ENCODE data around the gene DUSP5. TPM values are rescaled to one million over a fixed set of nuclear protein-coding genes. Genes with fewer than 3 reads are reported as not detected.

The DUSP5 gene
- total RNA-seq, 4 donors from 2014 or later = 6.2 to 16.0 (median 6.6) TPM

- H3K36me3 ChIP-seq = no peaks in the 10 kb centered on the region
- no peak overlapping the region for H3K27ac ChIP-seq
- no peaks in the 10 kb centered on the region for H3K27me3 ChIP-seq
- TF ChIP-seq CTCF (IDR thresholded peaks at IDR 0.05) (no peak), EP300 (IDR thresholded peaks at IDR 0.05; ENCODE audit: low read depth) (no peak), POLR2AphosphoS5 (IDR thresholded peaks at IDR 0.05) (no peak), POLR2A (IDR thresholded peaks at IDR 0.05) (no peak)
- in situ Hi-C loops (cut with MboI; ENCODE audit: low pct_ligation_motif_present in 1 of 4, low pct_unique_long_range_greater_than_20kb in 1 of 4, low sequenced_read_pairs in 3 of 4) (loop anchor here in 2 of 4 donors (10.0 to 25.0 kb wide), 3 partner anchors 419 to 669 kb away; no protein-coding TSS in a partner anchor), intact Hi-C loops (cut with DNase I; ENCODE audit: low total_unique reads) (no loop called here)
- peaks cover 0 to 8% (median 2%) of the 10 kb centered on the region in 4 donors for H3K4me1 ChIP-seq
- no peaks in the 10 kb centered on the region for H3K9me3 ChIP-seq
- peak; percentile 23 for DNase-seq
- H3K4me3 ChIP-seq = no peak overlapping the region
- 44% methylated on average over 1 of the region's 1 CpG; no CpG with 5 or more reads in 1 of the 2 donors for WGBS, 2 donors (ENCODE audit: low coverage in 1 of 2)
Observed at GRCh38 chr10:110556296-110556695, 58.6 kb downstream of the DUSP5 start.

GRCh38 chr10:110556969-110557601, 59.4 kb downstream of the DUSP5 start:
- intact Hi-C loops (cut with DNase I; ENCODE audit: low total_unique reads) = no loop called here
- Histone ChIP-seq H3K27ac (no peak overlapping the region), H3K9me3 (no peaks in the 10 kb centered on the region), H3K36me3 (no peaks in the 10 kb centered on the region), H3K4me1 (peaks cover 0 to 8% (median 2%) of the 10 kb centered on the region in 4 donors), H3K27me3 (no peaks in the 10 kb centered on the region), H3K4me3 (no peak overlapping the region)
- 47 to 68% methylated on average over 5 to 9 of the region's 9 CpGs for WGBS, 2 donors (ENCODE audit: low coverage in 1 of 2)
- DNase-seq = peak; percentile 40
- in situ Hi-C loops (cut with MboI; ENCODE audit: low pct_ligation_motif_present in 1 of 4, low pct_unique_long_range_greater_than_20kb in 1 of 4, low sequenced_read_pairs in 3 of 4) = loop anchor here in 2 of 4 donors (10.0 to 25.0 kb wide), 3 partner anchors 420 to 670 kb away; no protein-coding TSS in a partner anchor
- TF ChIP-seq CTCF (IDR thresholded peaks at IDR 0.05) (peak; percentile 25 to 52 (median 48)), POLR2AphosphoS5 (IDR thresholded peaks at IDR 0.05) (no peak)

- in situ Hi-C loops (cut with MboI; ENCODE audit: low pct_ligation_motif_present in 1 of 4, low pct_unique_long_range_greater_than_20kb in 1 of 4, low sequenced_read_pairs in 3 of 4) = loop anchor here in 2 of 4 donors (10.0 to 25.0 kb wide), 3 partner anchors 421 to 671 kb away; no protein-coding TSS in a partner anchor
- WGBS, 2 donors (ENCODE audit: low coverage in 1 of 2) = 91 to 93% methylated on average over 3 of the region's 3 CpGs
- H3K9me3 ChIP-seq = no peaks in the 10 kb centered on the region
- H3K27me3 ChIP-seq = no peaks in the 10 kb centered on the region
- no peak overlapping the region for H3K27ac ChIP-seq
- TF ChIP-seq CTCF (IDR thresholded peaks at IDR 0.05) = no peak
- TF ChIP-seq POLR2AphosphoS5 (IDR thresholded peaks at IDR 0.05) = no peak
- no peak for TF ChIP-seq POLR2A (IDR thresholded peaks at IDR 0.05)
- TF ChIP-seq EP300 (IDR thresholded peaks at IDR 0.05; ENCODE audit: low read depth) = no peak
- no peak overlapping the region for H3K4me3 ChIP-seq
- H3K36me3 ChIP-seq = no peaks in the 10 kb centered on the region
- H3K4me1 ChIP-seq = peaks cover 0 to 8% (median 2%) of the 10 kb centered on the region in 4 donors
- intact Hi-C loops (cut with DNase I; ENCODE audit: low total_unique reads) = no loop called here
- DNase-seq = no peak
Observed at GRCh38 chr10:110558041-110558440, 60.3 kb downstream of the DUSP5 start.

GRCh38 chr10:110560012-110560411, 62.3 kb downstream of the DUSP5 start:
- in situ Hi-C loops (cut with MboI; ENCODE audit: low pct_ligation_motif_present in 1 of 4, low pct_unique_long_range_greater_than_20kb in 1 of 4, low sequenced_read_pairs in 3 of 4) = loop anchor here in 1 of 4 donors (25.0 kb wide), 2 partner anchors 423 to 673 kb away; no protein-coding TSS in a partner anchor

More at GRCh38 chr10:110560012-110560411, 62.3 kb downstream of the DUSP5 start:
- H3K27ac ChIP-seq = no peak overlapping the region
- H3K4me3 ChIP-seq = no peak overlapping the region
- intact Hi-C loops (cut with DNase I; ENCODE audit: low total_unique reads) = no loop called here
- H3K9me3 ChIP-seq = no peaks in the 10 kb centered on the region
- no peak for TF ChIP-seq EP300 (IDR thresholded peaks at IDR 0.05; ENCODE audit: low read depth)
- TF ChIP-seq CTCF (IDR thresholded peaks at IDR 0.05) = no peak
- TF ChIP-seq POLR2A (IDR thresholded peaks at IDR 0.05) = no peak
- no peak for TF ChIP-seq POLR2AphosphoS5 (IDR thresholded peaks at IDR 0.05)
- H3K4me1 ChIP-seq = peaks cover 0 to 8% (median 2%) of the 10 kb centered on the region in 4 donors
- DNase-seq = no peak
- WGBS, 2 donors (ENCODE audit: low coverage in 1 of 2) = 88 to 94% methylated on average over 8 of the region's 8 CpGs
- H3K36me3 ChIP-seq = no peaks in the 10 kb centered on the region
- peaks cover 9% of the 10 kb centered on the region for H3K27me3 ChIP-seq

Other genes starting within 250 kb of the DUSP5 start
- 10 to 100 TPM in 1 of 4 donors, 1 to 10 TPM in 3; 3.6 to 15.7 (median 8.9) TPM for gene SMNDC1, start 193.0 kb upstream of the DUSP5 start, total RNA-seq
- 10 to 100 TPM; 16.8 to 31.9 (median 21.1) TPM for gene SMC3, start 69.8 kb downstream of the DUSP5 start, total RNA-seq
- gene RBM20, start 146.4 kb downstream of the DUSP5 start, total RNA-seq = 10 to 100 TPM in 1 of 4 donors, 1 to 10 TPM in 3; 1.2 to 10.5 (median 2.9) TPM

All from transverse colon (tissue), 4 donors.